ENCODE data around the gene NFKBIA.

DNA sequence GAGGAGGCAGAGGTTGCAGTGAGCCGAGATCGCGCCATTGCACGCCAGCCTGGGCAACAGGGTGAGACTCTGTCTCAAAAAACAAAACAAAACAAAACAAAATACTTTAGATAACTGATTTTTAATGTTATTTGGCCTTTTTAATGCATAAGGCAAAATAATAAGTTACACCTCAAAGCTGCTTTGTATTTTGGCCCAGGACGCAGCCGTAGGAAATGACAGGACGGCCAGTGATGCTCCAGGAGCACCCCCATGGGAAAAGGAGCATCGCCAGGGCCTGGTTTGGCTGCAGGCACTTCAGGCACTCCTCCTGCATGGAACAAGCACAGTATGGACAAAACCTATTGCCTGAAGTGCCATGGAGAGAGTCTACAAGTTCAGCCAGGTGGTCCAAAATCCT lies 3.5 kb upstream of the NFKBIA start:
- TF ChIP-seq, protein P1, sequence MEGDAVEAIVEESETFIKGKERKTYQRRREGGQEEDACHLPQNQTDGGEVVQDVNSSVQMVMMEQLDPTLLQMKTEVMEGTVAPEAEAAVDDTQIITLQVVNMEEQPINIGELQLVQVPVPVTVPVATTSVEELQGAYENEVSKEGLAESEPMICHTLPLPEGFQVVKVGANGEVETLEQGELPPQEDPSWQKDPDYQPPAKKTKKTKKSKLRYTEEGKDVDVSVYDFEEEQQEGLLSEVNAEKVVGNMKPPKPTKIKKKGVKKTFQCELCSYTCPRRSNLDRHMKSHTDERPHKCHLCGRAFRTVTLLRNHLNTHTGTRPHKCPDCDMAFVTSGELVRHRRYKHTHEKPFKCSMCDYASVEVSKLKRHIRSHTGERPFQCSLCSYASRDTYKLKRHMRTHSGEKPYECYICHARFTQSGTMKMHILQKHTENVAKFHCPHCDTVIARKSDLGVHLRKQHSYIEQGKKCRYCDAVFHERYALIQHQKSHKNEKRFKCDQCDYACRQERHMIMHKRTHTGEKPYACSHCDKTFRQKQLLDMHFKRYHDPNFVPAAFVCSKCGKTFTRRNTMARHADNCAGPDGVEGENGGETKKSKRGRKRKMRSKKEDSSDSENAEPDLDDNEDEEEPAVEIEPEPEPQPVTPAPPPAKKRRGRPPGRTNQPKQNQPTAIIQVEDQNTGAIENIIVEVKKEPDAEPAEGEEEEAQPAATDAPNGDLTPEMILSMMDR (IDR thresholded peaks at IDR 0.05; ENCODE audit: low read depth, low read length), result no peak
- TF ChIP-seq EZH2phosphoT487 (IDR thresholded peaks at IDR 0.05; ENCODE audit: low read depth), result no peak

Data from OCI-LY3 (cell line).